VCaP (cell line): ENCODE results near the gene RPS6KL1.

ENCODE experiments used
- H3K27ac ChIP-seq: fragments of 450-650 bp; 2 replicates; pipeline ENCODE4 v1.5.1; 2017
- TF ChIP-seq, protein P1 (sequence below): fragments of 450-650 bp; conservative IDR thresholded peaks from 2 replicates; pipeline ENCODE4 v1.5.1; 2017; ENCODE audit warnings: mild to moderate bottlenecking, moderate library complexity

RPS6KL1 gene

GRCh38 chr14:74898694-74899093, 24.4 kb downstream of the RPS6KL1 start:
- TF ChIP-seq, protein P1, sequence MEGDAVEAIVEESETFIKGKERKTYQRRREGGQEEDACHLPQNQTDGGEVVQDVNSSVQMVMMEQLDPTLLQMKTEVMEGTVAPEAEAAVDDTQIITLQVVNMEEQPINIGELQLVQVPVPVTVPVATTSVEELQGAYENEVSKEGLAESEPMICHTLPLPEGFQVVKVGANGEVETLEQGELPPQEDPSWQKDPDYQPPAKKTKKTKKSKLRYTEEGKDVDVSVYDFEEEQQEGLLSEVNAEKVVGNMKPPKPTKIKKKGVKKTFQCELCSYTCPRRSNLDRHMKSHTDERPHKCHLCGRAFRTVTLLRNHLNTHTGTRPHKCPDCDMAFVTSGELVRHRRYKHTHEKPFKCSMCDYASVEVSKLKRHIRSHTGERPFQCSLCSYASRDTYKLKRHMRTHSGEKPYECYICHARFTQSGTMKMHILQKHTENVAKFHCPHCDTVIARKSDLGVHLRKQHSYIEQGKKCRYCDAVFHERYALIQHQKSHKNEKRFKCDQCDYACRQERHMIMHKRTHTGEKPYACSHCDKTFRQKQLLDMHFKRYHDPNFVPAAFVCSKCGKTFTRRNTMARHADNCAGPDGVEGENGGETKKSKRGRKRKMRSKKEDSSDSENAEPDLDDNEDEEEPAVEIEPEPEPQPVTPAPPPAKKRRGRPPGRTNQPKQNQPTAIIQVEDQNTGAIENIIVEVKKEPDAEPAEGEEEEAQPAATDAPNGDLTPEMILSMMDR: no peak
- H3K27ac ChIP-seq: no peak overlapping the region

DNA sequence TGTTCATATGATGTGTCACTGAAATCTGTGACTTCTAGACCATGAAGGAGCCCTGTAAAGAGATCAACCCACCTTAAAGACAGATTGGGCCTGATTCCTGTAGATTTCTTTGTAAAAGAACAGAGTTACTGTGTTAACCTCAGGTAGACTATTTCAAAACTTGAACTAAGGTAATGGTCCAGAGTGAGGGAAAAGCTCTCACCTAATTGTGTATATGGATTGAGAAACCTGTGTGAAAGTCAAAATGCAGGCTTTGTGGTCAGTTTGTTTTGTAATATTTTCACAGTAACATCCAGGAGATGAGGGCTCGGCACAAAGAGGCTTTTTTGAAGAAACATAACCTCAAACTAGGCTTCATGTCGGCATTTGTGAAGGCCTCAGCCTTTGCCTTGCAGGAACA, 25.0 kb downstream of the RPS6KL1 start:
- H3K27ac ChIP-seq: no peak overlapping the region
- TF ChIP-seq, protein P1: no peak

DNA sequence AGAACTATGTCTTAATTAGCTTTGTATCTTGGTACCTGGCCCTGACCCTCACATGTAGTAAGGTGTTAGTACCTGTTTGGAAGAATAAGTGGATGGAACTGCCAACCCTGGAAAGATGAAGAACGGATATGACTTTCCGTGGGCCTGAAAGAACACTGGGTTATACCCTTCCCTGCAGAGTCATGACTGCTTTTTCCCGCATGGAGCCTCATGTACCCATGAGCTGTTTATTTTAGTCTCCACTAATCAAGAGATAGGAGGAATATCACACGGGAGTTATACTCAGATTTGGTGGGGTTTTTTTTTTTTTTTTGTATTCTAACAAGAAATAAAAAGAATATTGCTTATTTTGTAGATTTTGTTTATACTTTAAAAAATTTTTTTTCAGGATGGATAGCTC, 25.4 kb downstream of the RPS6KL1 start:
- no peak overlapping the region for H3K27ac ChIP-seq
- TF ChIP-seq, protein P1: no peak

DNA sequence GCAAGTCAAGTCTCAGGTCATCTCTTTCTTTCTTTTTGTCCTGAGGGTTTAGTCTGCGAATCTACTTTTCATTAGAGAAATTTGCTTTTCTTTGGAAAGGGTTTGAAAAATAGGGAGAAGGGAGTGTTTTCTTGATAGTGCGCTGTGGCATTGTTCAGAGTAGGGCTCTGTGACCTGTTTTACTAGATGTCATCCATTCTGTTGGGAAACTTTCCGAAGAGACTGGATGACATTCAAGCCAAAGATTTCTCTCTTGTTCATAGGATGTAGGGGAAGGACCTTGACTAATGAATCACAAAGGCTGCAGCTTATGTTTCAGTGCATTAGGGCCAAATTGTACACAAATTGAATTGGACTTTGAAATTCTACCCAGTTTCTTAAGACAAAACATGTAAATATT, 26.7 kb downstream of the RPS6KL1 start:
- no peak overlapping the region for H3K27ac ChIP-seq
- TF ChIP-seq, protein P1: no peak

DNA sequence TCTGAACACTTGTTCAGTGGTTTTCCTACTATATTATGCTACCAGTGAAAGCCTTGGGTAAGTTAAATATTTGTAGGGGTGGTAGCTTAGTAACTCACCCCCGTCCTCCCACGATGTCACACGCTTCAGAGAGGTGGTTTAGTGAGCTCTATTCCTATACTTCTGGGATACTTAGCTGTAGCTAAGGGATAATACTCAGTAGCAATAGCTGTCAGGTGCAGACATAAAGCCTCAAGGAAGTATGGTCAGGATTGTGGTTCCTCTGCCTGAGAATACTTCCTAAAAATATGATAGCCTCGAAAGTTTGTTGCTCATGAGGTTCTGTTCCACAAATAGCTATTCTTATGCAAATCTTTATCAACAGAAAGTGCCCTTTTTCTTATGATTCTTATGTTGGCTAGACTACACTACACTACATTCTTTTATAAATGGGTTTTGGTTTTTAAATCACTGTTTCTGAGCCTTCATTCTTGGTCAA, 29.4 kb downstream of the RPS6KL1 start:
- no peak overlapping the region for H3K27ac ChIP-seq
- TF ChIP-seq, protein P1: no peak

- no peak overlapping the region for H3K27ac ChIP-seq
- TF ChIP-seq, protein P1: no peak
These were observed 30.3 kb downstream of the RPS6KL1 start for GRCh38 chr14:74892745-74893144.

DNA sequence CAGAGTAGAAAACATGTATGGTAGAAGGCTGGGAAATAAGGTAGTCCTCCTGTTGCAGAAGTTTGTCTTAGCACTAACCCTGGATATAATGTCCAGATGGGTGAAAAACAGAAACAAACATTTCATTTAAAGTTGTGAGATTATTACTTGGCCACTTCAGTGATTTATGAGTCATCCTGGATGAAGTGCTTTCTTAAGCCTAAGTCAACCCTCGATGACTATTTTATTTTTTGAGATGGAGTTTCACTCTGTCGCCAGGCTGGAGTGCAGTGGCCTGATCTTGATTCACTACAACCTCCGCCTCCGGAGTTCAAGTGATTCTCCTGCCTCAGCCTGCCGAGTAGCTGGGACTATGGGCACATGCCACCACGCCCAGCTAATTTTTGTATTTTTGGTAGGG, 31.2 kb downstream of the RPS6KL1 start:
- no peak overlapping the region for H3K27ac ChIP-seq
- TF ChIP-seq, protein P1: no peak
